HepG2 (cell line): Measurements from ENCODE around the gene ZXDC. TPM values are rescaled to one million over a fixed set of nuclear protein-coding genes. Genes with fewer than 3 reads are reported as not detected.

Experiments used
- ARNT2 ChIP-seq: sonication (generic); formaldehyde crosslinking; IDR thresholded peaks from 2 replicates; pipeline ENCODE4 v1.8.0; 2022; ENCODE audit warnings: mild to moderate bottlenecking, low read depth, missing genetic modification reagents, moderate library complexity
- BHLHE40 ChIP-seq: IDR thresholded peaks from 2 replicates; pipeline ENCODE4 v1.6.1; 2011; ENCODE audit warnings: low read length, improper control_type of control experiment
- E2F5 ChIP-seq: sonication (generic); formaldehyde crosslinking; conservative IDR thresholded peaks from 2 replicates; pipeline ENCODE4 v1.4.0; 2020; ENCODE audit warnings: missing genetic modification reagents
- FOXK2 ChIP-seq: fragments of 450-650 bp; IDR thresholded peaks from 2 replicates; pipeline ENCODE4 v1.6.1; 2016
- GZF1 ChIP-seq: sonication (generic); formaldehyde crosslinking; IDR thresholded peaks from 2 replicates; pipeline ENCODE4 v1.5.1; 2020; ENCODE audit warnings: mild to moderate bottlenecking, missing genetic modification reagents
- HES4 ChIP-seq: sonication (generic); formaldehyde crosslinking; IDR thresholded peaks from 2 replicates; pipeline ENCODE4 v1.9.0; 2021; ENCODE audit warnings: mild to moderate bottlenecking, missing genetic modification reagents, borderline replicate concordance
- HIVEP1 ChIP-seq: sonication (generic); formaldehyde crosslinking; IDR thresholded peaks from 2 replicates; pipeline ENCODE4 v1.4.0; 2020; ENCODE audit warnings: mild to moderate bottlenecking, missing genetic modification reagents
- KDM1A ChIP-seq: IDR thresholded peaks from 2 replicates; pipeline ENCODE4 v1.6.1; 2016; ENCODE audit warnings: missing compliant biosample characterization
- KDM5A ChIP-seq: fragments of 200-600 bp; sonication (generic); IDR thresholded peaks from 2 replicates; pipeline ENCODE4 v1.7.0; 2018; ENCODE audit warnings: antibody characterized with exemption, mild to moderate bottlenecking, low read length, borderline replicate concordance
- KLF12 ChIP-seq: sonication (generic); formaldehyde crosslinking; IDR thresholded peaks from 2 replicates; pipeline ENCODE4 v1.4.0; 2020; ENCODE audit warnings: missing genetic modification reagents, borderline replicate concordance
- KMT2A ChIP-seq: sonication (generic); formaldehyde crosslinking; IDR thresholded peaks from 2 replicates; pipeline ENCODE4 v1.4.0; 2020; ENCODE audit warnings: missing genetic modification reagents
- MZF1 ChIP-seq: sonication (generic); formaldehyde crosslinking; IDR thresholded peaks from 2 replicates; pipeline ENCODE4 v1.8.1; 2023; ENCODE audit warnings: mild to moderate bottlenecking, missing genetic modification reagents, borderline replicate concordance
- PLSCR1 ChIP-seq: sonication (generic); formaldehyde crosslinking; IDR thresholded peaks from 2 replicates; pipeline ENCODE4 v1.5.0; 2020; ENCODE audit warnings: missing genetic modification reagents, mild to moderate bottlenecking, borderline replicate concordance
- REST ChIP-seq, 2 experiments: IDR thresholded peaks; 2 replicates each; pipeline ENCODE4 v1.6.1; 2011 to 2012; ENCODE audit warnings: low read length in 2 of 2, borderline replicate concordance in 1 of 2, low read depth in 1 of 2, mild to moderate bottlenecking in 1 of 2, moderate library complexity in 1 of 2
- SMAD1 ChIP-seq: sonication (generic); formaldehyde crosslinking; IDR thresholded peaks from 2 replicates; pipeline ENCODE4 v1.4.0; 2020; ENCODE audit warnings: missing genetic modification reagents, low read depth, mild to moderate bottlenecking, borderline replicate concordance
- SMAD3 ChIP-seq: sonication (generic); formaldehyde crosslinking; IDR thresholded peaks from 2 replicates; pipeline ENCODE4 v1.4.0; 2020; ENCODE audit warnings: missing genetic modification reagents
- ZNF383 ChIP-seq: sonication (generic); formaldehyde crosslinking; IDR thresholded peaks from 2 replicates; pipeline ENCODE4 v1.4.0; 2020; ENCODE audit warnings: missing genetic modification reagents, mild to moderate bottlenecking, borderline replicate concordance
- ZSCAN20 ChIP-seq: sonication (generic); formaldehyde crosslinking; IDR thresholded peaks from 2 replicates; pipeline ENCODE4 v1.4.0; 2020; ENCODE audit warnings: missing genetic modification reagents, mild to moderate bottlenecking, borderline replicate concordance
- ZSCAN9 ChIP-seq: IDR thresholded peaks from 2 replicates; pipeline ENCODE4 v1.6.1; 2016; ENCODE audit warnings: borderline replicate concordance
- polyA plus RNA-seq, 8 experiments: library from polyadenylated mRNA; depleted of rRNA in 3 of 8; stranded (reverse) in 7 of 8; unstranded in 1 of 8; fragments of >200 nt; fragmentation: Illumina TruSeq in 4 of 8; extraction: Trizol in 4 of 8; gene quantifications; 2 replicates each; pipeline versions ENCODE4 v1.2.1 to v1.2.3, GENCODE V29; 2011 to 2016; ENCODE audit warnings: low read depth in 4 of 8, missing spikeins in 1 of 8, mixed read lengths in 1 of 8; ENCODE audit not compliant: insufficient read depth in 1 of 8
- total RNA-seq, 5 experiments: library from RNA; depleted of rRNA; stranded (reverse); fragments of >200 nt; fragmentation: Illumina TruSeq; extraction: Trizol; gene quantifications; 2 replicates each; pipeline ENCODE4 v1.2.3, GENCODE V29; 2016; ENCODE audit warnings: low read depth in 1 of 5
- TF ChIP-seq, protein P1 (sequence below): IDR thresholded peaks from 2 replicates; pipeline ENCODE4 v1.4.0; 2020; ENCODE audit warnings: mild to moderate bottlenecking, missing genetic modification reagents

ZXDC gene
- total and polyA plus RNA-seq, 2 of the 13 experiments (the other 11 are each of a cell fraction or from before 2014, with no cell fraction given), result 17.6 to 21.2 TPM

DNA sequence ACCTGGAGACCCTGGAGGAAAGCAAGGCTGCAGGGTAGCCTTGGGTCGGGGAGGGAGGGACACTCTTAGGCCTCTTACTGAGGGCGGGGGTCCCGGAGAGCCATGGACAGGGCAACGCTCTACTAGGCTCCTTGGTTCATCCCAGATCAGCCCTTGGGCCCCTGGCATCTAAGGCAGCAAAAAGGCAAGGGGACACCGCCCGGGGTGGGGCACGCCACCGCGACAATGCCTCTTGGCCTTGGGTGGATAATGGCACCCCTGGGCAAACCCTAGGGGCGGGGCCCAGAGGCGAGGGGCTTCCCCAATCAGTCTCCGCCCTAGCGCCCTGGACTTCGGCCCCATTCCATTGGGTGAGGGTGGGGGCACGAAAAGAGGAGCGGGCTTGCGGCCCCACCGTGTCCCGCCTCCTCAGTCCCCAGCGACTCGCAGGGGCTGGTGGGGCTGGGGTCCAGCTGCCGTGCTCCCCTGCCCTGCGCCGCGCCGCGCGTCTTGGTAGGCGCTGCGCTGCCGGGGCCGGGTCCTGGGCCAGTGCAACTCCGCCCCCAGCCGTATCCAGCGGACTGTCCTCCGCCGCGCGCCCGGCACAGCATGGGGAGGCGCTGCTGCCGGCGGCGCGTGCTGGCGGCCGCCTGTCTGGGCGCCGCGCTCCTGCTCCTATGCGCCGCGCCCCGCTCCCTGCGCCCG, 48.2 kb upstream of the ZXDC start, which contains the start of gene CHST13 (continued):
- TF ChIP-seq KLF12 (CRISPR knock-in tag) (peak; percentile 89), SMAD3 (peak; percentile 57; the same call in 1 of the 2 replicates), PLSCR1 (no peak), ARNT2 (CRISPR knock-in tag) (peak; percentile 55; the same call in 1 of the 2 replicates), SMAD1 (0 out of 2 replicates have a peak, but pooled peaks have one; percentile 32), ZSCAN9 (CRISPR knock-in tag) (peak; percentile 35; the same call in 1 of the 2 replicates), ZNF383 (CRISPR knock-in tag) (peak; percentile 4; the same call in 1 of the 2 replicates), HES4 (CRISPR knock-in tag) (peak; percentile 48; the same call in 1 of the 2 replicates), FOXK2 (no peak), REST (IDR thresholded peaks at IDR 0.05; ENCODE audit: borderline replicate concordance in 1 of 2, low read depth in 1 of 2, low read length in 2 of 2) (0 out of 4 replicates have a peak, but pooled peaks of 1 of the 2 experiments have one; percentile 7), E2F5 (CRISPR knock-in tag) (no peak), KMT2A (CRISPR knock-in tag) (no peak), BHLHE40 (peak; percentile 52), GZF1 (no peak; the same call in 1 of the 2 replicates), KDM5A (no peak), ZSCAN20 (CRISPR knock-in tag) (0 out of 2 replicates have a peak, but pooled peaks have one; percentile 52), KDM1A (CRISPR knock-in tag) (no peak; the same call in 1 of the 2 replicates), MZF1 (CRISPR knock-in tag) (no peak), HIVEP1 (CRISPR knock-in tag) (peak; percentile 99)
- TF ChIP-seq, protein P1, sequence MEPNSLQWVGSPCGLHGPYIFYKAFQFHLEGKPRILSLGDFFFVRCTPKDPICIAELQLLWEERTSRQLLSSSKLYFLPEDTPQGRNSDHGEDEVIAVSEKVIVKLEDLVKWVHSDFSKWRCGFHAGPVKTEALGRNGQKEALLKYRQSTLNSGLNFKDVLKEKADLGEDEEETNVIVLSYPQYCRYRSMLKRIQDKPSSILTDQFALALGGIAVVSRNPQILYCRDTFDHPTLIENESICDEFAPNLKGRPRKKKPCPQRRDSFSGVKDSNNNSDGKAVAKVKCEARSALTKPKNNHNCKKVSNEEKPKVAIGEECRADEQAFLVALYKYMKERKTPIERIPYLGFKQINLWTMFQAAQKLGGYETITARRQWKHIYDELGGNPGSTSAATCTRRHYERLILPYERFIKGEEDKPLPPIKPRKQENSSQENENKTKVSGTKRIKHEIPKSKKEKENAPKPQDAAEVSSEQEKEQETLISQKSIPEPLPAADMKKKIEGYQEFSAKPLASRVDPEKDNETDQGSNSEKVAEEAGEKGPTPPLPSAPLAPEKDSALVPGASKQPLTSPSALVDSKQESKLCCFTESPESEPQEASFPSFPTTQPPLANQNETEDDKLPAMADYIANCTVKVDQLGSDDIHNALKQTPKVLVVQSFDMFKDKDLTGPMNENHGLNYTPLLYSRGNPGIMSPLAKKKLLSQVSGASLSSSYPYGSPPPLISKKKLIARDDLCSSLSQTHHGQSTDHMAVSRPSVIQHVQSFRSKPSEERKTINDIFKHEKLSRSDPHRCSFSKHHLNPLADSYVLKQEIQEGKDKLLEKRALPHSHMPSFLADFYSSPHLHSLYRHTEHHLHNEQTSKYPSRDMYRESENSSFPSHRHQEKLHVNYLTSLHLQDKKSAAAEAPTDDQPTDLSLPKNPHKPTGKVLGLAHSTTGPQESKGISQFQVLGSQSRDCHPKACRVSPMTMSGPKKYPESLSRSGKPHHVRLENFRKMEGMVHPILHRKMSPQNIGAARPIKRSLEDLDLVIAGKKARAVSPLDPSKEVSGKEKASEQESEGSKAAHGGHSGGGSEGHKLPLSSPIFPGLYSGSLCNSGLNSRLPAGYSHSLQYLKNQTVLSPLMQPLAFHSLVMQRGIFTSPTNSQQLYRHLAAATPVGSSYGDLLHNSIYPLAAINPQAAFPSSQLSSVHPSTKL (CRISPR knock-in tag), result peak; percentile 77
